GM18861 (cell line): ENCODE measurements around the gene HEPH.
"Not testable (repeated sequence)": the region's sequence is repeated elsewhere in the genome, so short reads cannot be mapped to it uniquely, and the experiment has no call there.

Experiments
- ATAC-seq: cut with Tn5 transposase; IDR thresholded peaks from one replicate; pipeline ENCODE4 v1.9.1; 2021; ENCODE audit not compliant: unreplicated experiment

HEPH gene, protein sequence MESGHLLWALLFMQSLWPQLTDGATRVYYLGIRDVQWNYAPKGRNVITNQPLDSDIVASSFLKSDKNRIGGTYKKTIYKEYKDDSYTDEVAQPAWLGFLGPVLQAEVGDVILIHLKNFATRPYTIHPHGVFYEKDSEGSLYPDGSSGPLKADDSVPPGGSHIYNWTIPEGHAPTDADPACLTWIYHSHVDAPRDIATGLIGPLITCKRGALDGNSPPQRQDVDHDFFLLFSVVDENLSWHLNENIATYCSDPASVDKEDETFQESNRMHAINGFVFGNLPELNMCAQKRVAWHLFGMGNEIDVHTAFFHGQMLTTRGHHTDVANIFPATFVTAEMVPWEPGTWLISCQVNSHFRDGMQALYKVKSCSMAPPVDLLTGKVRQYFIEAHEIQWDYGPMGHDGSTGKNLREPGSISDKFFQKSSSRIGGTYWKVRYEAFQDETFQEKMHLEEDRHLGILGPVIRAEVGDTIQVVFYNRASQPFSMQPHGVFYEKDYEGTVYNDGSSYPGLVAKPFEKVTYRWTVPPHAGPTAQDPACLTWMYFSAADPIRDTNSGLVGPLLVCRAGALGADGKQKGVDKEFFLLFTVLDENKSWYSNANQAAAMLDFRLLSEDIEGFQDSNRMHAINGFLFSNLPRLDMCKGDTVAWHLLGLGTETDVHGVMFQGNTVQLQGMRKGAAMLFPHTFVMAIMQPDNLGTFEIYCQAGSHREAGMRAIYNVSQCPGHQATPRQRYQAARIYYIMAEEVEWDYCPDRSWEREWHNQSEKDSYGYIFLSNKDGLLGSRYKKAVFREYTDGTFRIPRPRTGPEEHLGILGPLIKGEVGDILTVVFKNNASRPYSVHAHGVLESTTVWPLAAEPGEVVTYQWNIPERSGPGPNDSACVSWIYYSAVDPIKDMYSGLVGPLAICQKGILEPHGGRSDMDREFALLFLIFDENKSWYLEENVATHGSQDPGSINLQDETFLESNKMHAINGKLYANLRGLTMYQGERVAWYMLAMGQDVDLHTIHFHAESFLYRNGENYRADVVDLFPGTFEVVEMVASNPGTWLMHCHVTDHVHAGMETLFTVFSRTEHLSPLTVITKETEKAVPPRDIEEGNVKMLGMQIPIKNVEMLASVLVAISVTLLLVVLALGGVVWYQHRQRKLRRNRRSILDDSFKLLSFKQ

DNA sequence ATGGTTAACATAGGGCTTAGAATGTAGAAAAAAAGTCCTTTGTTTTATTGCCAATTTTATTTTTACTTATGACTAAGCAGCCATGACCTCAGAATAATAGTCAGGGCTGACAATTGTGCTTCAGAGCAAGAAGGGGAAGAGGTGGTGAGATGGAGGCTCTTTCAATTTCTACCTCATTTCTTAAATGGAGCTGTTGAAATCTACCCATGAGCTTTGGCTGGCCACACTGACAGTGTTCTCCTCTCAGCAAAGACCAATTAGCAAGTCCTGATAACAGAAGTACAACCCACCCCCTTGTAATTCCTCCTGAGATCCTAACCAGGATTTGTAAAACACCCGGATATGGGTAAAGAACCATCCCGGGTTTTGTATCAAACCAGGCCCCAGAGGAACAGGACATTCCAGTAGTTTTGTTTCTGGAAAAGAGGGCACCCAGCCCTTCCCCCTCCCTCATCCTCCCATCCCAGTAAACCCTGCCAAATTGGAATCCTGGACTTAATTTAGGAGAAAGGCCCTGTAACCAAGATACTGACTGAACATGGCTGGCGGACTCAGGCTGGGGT, at the start of gene HEPH:
HEPH (plus strand) TSS at position 399 of the 563 bp plus-strand sequence. CDS start 6,324 bp downstream, outside the sequence.
- peak; percentile 29 for ATAC-seq

GRCh38 chrX:66118722-66119121, 45.3 kb upstream of the HEPH start:
- not testable (repeated sequence) for ATAC-seq

DNA sequence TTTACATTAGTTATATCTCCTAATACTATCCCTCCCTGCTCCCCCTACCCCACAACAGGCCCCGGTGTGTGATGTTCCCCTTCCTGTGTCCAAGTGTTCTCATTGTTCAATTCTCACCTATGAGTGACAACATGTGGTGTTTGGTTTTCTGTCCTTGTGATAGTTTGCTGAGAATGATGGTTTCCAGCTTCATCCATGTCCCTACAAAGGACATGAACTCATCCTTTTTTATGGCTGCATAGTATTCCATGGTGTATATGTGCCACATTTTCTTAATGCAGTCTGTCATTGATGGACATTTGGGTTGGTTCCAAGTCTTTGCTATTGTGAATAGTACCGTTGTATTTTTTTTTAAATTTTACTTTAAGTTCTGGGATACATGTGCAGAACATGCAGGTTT, 42.7 kb upstream of the HEPH start:
- ATAC-seq = not testable (repeated sequence)

- ATAC-seq = no peak
Observed at GRCh38 chrX:66126662-66127061, 37.4 kb upstream of the HEPH start.

GRCh38 chrX:66130469-66130868, 33.6 kb upstream of the HEPH start:
- no peak for ATAC-seq

GRCh38 chrX:66135284-66135683, 28.8 kb upstream of the HEPH start:
- not testable (repeated sequence) for ATAC-seq

GRCh38 chrX:66142351-66142750, 21.7 kb upstream of the HEPH start:
- ATAC-seq = no peak

GRCh38 chrX:66144258-66144657, 19.8 kb upstream of the HEPH start:
- ATAC-seq = no peak

DNA sequence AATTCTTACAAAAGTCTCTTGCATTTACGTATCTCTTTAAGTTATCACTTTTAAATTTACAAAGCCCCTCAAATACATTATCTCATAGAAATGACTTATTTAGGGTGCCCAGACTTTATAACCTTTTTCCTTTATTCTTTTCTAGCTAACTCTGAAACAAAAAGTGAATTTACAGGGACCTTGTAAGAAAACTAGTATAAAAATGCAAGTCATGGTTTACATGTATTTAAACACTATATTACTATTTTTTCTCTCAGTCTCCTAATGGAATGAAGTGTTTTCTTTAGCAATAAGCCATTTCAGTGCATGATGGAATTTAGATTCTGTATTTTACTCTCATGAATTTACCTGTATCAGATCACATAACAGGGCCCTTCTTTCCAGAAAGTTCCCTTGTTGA, 14.5 kb upstream of the HEPH start:
- no peak for ATAC-seq

- no peak for ATAC-seq
Observed at GRCh38 chrX:66150163-66150562, 13.9 kb upstream of the HEPH start.

- peak; percentile 48 for ATAC-seq
Observed at GRCh38 chrX:66162331-66162822, 1.7 kb upstream of the HEPH start.

DNA sequence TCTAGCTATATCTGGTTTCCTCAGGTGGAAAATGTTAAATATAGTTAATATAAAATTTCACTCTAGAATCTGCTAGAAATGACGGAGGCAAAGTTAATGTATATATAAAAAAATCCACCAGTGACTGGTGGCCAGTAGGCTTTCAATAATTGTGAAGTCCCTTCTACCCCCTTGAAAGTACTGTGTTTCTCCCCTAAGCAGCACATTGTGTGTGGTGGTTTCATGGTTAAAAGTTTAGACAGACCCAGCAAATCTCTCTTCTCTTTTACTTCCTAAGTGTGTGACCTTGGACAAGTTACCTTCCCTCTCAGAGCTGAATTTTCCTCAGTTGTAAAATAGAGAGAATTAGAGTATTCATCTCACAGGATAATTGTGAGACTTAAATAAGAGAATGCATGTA, 600 bp upstream of the HEPH start:
- peak; percentile 27 for ATAC-seq

DNA sequence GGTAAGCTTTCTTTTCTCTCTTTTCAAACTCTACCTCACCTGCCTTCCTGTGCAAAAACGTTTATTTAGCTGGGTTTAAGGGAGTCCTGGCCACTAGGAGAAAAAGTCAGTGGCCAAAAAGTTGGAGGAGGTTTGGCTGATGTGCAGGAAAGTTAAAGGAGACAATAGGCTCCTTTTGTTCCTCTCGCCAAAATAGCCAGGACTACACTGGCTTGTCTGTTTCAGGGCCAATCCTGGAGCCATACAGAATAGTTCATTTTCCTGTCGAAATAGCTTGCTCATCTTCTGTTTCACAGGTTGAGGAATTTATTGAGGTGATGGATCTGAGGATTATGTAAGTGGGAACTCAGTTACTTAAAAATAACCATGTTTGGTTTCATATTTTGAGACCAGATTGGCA, 423 bp downstream of the HEPH start:
- no peak for ATAC-seq

GRCh38 chrX:66164931-66165330, 884 bp downstream of the HEPH start:
- ATAC-seq = no peak

DNA sequence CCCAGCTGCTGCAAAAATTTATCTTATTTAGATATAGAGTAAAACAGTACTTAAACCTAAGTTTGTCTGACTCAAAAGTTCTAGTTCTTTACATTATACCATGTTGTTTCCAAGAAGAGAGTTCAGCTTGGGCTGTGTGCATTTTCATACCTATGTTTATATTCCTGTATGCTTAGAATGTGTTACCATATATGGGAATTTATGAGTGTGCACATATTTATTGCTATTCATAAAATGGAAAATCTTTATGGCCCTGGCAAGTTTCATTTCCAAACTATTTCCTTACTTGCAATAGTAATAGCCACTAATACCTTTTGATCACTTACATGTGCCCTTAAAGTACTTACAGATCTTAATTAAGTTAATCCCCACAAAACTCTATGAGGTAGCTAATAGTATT, 2.6 kb downstream of the HEPH start:
- no peak for ATAC-seq

GRCh38 chrX:66167431-66167830, 3.4 kb downstream of the HEPH start:
- ATAC-seq = no peak

- ATAC-seq = no peak
Observed at GRCh38 chrX:66176134-66176533, 12.1 kb downstream of the HEPH start.

GRCh38 chrX:66191563-66191962, 27.5 kb downstream of the HEPH start:
- no peak for ATAC-seq

DNA sequence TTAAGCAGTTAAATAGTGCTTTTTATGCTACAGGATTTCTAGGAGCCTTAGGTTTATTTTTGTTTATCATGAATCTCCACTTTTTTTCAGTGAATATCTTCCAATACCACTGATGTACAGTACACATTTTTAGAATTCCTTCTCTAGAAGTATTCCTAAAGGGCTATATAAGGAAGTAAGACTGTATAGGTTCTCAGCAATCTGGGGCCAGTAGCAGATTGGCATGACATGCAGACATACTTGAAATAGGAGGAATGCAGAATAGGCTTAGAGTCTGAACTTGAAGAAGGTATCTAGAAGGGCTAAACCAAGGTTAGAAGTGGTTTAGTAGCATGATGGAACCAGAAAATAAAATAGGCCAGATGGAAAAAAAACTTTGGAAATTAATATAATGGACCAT, 29.8 kb downstream of the HEPH start:
- no peak for ATAC-seq

- ATAC-seq = peak; percentile 67
Observed at GRCh38 chrX:66200050-66200664, 36.1 kb downstream of the HEPH start.
